HEK293 (cell line): ENCODE results near the gene PACS1.

ENCODE experiments used
- CTCF ChIA-PET: fragments of 350-600 bp; formaldehyde crosslinking; extraction: SDS; loops from one replicate; lab custom pipeline; 2021; ENCODE audit warnings: antibody characterized with exemption; lab: Yijun Ruan, JAX
- POLR2A ChIA-PET: fragments of 300-600 bp; formaldehyde crosslinking; extraction: SDS; loops from one replicate; lab custom pipeline; 2020; ENCODE audit warnings: antibody characterized with exemption, inconsistent platforms; lab: Yijun Ruan, JAX
- H3K27ac ChIP-seq: fragments of 200-500 bp; sonication (Bioruptor generic); 2 replicates; pipeline ENCODE4 v1.5.1; 2014; ENCODE audit warnings: low read depth, low read length, control low read depth, inconsistent platforms; ENCODE audit errors: extremely low read depth
- H3K36me3 ChIP-seq, 2 experiments: fragments of 200-500 bp in 1 of 2; sonication (Bioruptor generic) in 1 of 2; 1 replicate in 1 of 2; 2 replicates in 1 of 2; pipeline ENCODE4 v1.5.1; 2014 to 2017; ENCODE audit warnings: inconsistent platforms in 2 of 2, low read length in 2 of 2; ENCODE audit not compliant: control insufficient read depth in 2 of 2, insufficient read depth in 1 of 2
- H3K4me1 ChIP-seq: fragments of 200-500 bp; sonication (Bioruptor generic); 2 replicates; pipeline ENCODE4 v1.5.1; 2014; ENCODE audit warnings: mild to moderate bottlenecking, low read length, inconsistent platforms; ENCODE audit not compliant: control insufficient read depth, insufficient read depth
- H3K4me3 ChIP-seq: 2 replicates; pipeline ENCODE4 v1.5.1; 2011; ENCODE audit warnings: low read depth, mild to moderate bottlenecking, control low read depth, low read length, moderate library complexity
- H3K9me3 ChIP-seq: fragments of 200-500 bp; sonication (Bioruptor generic); 2 replicates; pipeline ENCODE4 v1.5.1; 2014; ENCODE audit warnings: low read depth, low read length, inconsistent platforms; ENCODE audit not compliant: control insufficient read depth, insufficient read depth
- GLI4 ChIP-seq: fragments of 450-650 bp; formaldehyde crosslinking; IDR thresholded peaks from 2 replicates; pipeline ENCODE4 v1.5.1; 2016; ENCODE audit warnings: missing biosample characterization, missing genetic modification characterization
- HOXA7 ChIP-seq: sonication (generic); formaldehyde crosslinking; IDR thresholded peaks from 2 replicates; pipeline ENCODE4 v1.8.1; 2022; ENCODE audit warnings: missing genetic modification reagents, borderline replicate concordance
- HOXD13 ChIP-seq: sonication (generic); formaldehyde crosslinking; IDR thresholded peaks from 2 replicates; pipeline ENCODE4 v1.8.0; 2022; ENCODE audit warnings: missing genetic modification reagents, borderline replicate concordance
- KLF7 ChIP-seq: fragments of 450-650 bp; formaldehyde crosslinking; IDR thresholded peaks from 2 replicates; pipeline ENCODE4 v1.5.1; 2016; ENCODE audit warnings: missing biosample characterization, missing genetic modification characterization, borderline replicate concordance
- PRDM1 ChIP-seq: fragments of 450-650 bp; formaldehyde crosslinking; IDR thresholded peaks from 2 replicates; pipeline ENCODE4; 2016; ENCODE audit warnings: missing biosample characterization, missing genetic modification characterization
- REPIN1 ChIP-seq: fragments of 450-650 bp; formaldehyde crosslinking; IDR thresholded peaks from 2 replicates; pipeline ENCODE4 v1.5.1; 2017; ENCODE audit warnings: missing biosample characterization, missing genetic modification characterization, low read depth
- REST ChIP-seq: fragments of 450-650 bp; formaldehyde crosslinking; IDR thresholded peaks from 2 replicates; pipeline ENCODE4 v1.5.1; 2016; ENCODE audit warnings: missing biosample characterization, missing genetic modification characterization
- SCRT1 ChIP-seq: fragments of 450-650 bp; formaldehyde crosslinking; IDR thresholded peaks from 2 replicates; pipeline ENCODE4 v1.5.1; 2016; ENCODE audit warnings: missing biosample characterization, missing genetic modification characterization, borderline replicate concordance
- SP2 ChIP-seq: fragments of 450-650 bp; formaldehyde crosslinking; IDR thresholded peaks from 2 replicates; pipeline ENCODE4 v1.5.1; 2016; ENCODE audit warnings: missing biosample characterization, missing genetic modification characterization
- SP7 ChIP-seq: fragments of 450-650 bp; formaldehyde crosslinking; IDR thresholded peaks from 2 replicates; pipeline ENCODE4 v1.5.1; 2016; ENCODE audit warnings: missing biosample characterization, missing genetic modification characterization
- ZBTB17 ChIP-seq: fragments of 450-650 bp; formaldehyde crosslinking; IDR thresholded peaks from 2 replicates; pipeline ENCODE4 v1.5.1; 2016; ENCODE audit warnings: missing biosample characterization, missing genetic modification characterization
- ZBTB8A ChIP-seq: fragments of 450-650 bp; formaldehyde crosslinking; IDR thresholded peaks from 2 replicates; pipeline ENCODE4 v1.5.1; 2016; ENCODE audit warnings: missing biosample characterization, missing genetic modification characterization
- ZFP37 ChIP-seq: fragments of 450-650 bp; formaldehyde crosslinking; IDR thresholded peaks from 2 replicates; pipeline ENCODE4 v1.5.1; 2016; ENCODE audit warnings: missing biosample characterization, missing genetic modification characterization
- ZNF114 ChIP-seq: fragments of 450-650 bp; formaldehyde crosslinking; IDR thresholded peaks from 2 replicates; pipeline ENCODE4 v1.5.0; 2017; ENCODE audit warnings: missing biosample characterization, missing genetic modification characterization
- ZNF132 ChIP-seq: fragments of 450-650 bp; formaldehyde crosslinking; IDR thresholded peaks from 2 replicates; pipeline ENCODE4 v1.5.1; 2017; ENCODE audit warnings: missing biosample characterization, missing genetic modification characterization, borderline replicate concordance
- ZNF133 ChIP-seq: fragments of 450-650 bp; formaldehyde crosslinking; IDR thresholded peaks from 2 replicates; pipeline ENCODE4 v1.5.1; 2016; ENCODE audit warnings: missing biosample characterization, missing genetic modification characterization
- ZNF311 ChIP-seq: fragments of 450-650 bp; formaldehyde crosslinking; IDR thresholded peaks from 2 replicates; pipeline ENCODE4 v1.5.1; 2017; ENCODE audit warnings: missing biosample characterization, missing genetic modification characterization, borderline replicate concordance
- ZNF324 ChIP-seq: fragments of 450-650 bp; formaldehyde crosslinking; IDR thresholded peaks from 2 replicates; pipeline ENCODE4 v1.5.1; 2016; ENCODE audit warnings: missing biosample characterization, missing genetic modification characterization
- ZNF37A ChIP-seq: fragments of 450-650 bp; IDR thresholded peaks from 2 replicates; pipeline ENCODE4 v1.5.1; 2018; ENCODE audit warnings: missing biosample characterization, missing genetic modification characterization
- ZNF48 ChIP-seq: fragments of 450-650 bp; formaldehyde crosslinking; IDR thresholded peaks from 2 replicates; pipeline ENCODE4 v1.5.1; 2016; ENCODE audit warnings: missing biosample characterization, missing genetic modification characterization
- ZNF488 ChIP-seq: fragments of 450-650 bp; formaldehyde crosslinking; IDR thresholded peaks from 2 replicates; pipeline ENCODE4 v1.5.1; 2016; ENCODE audit warnings: missing biosample characterization, missing genetic modification characterization
- ZNF510 ChIP-seq: fragments of 450-650 bp; formaldehyde crosslinking; IDR thresholded peaks from 2 replicates; pipeline ENCODE4 v1.5.1; 2018; ENCODE audit warnings: mild to moderate bottlenecking, missing genetic modification characterization, missing biosample characterization; ENCODE audit not compliant: insufficient replicate concordance
- ZNF585B ChIP-seq: fragments of 450-650 bp; formaldehyde crosslinking; IDR thresholded peaks from 2 replicates; pipeline ENCODE4 v1.5.1; 2016; ENCODE audit warnings: missing biosample characterization, missing genetic modification characterization
- ZNF654 ChIP-seq: fragments of 450-650 bp; formaldehyde crosslinking; IDR thresholded peaks from 2 replicates; pipeline ENCODE4 v1.5.1; 2016; ENCODE audit warnings: low read depth, missing biosample characterization, missing genetic modification characterization
- ZNF677 ChIP-seq: fragments of 450-650 bp; IDR thresholded peaks from 2 replicates; pipeline ENCODE4 v1.5.0; 2018; ENCODE audit warnings: missing biosample characterization, mild to moderate bottlenecking, missing genetic modification characterization, moderate library complexity
- ZNF791 ChIP-seq: fragments of 450-650 bp; formaldehyde crosslinking; IDR thresholded peaks from 2 replicates; pipeline ENCODE4 v1.5.1; 2016; ENCODE audit warnings: missing biosample characterization, missing genetic modification characterization
- TF ChIP-seq, protein P1 (sequence below): fragments of 450-650 bp; formaldehyde crosslinking; IDR thresholded peaks from 2 replicates; pipeline ENCODE4 v1.5.1; 2016; ENCODE audit warnings: missing biosample characterization, missing genetic modification characterization
- TF ChIP-seq, protein P2 (sequence below): fragments of 450-650 bp; formaldehyde crosslinking; IDR thresholded peaks from 2 replicates; pipeline ENCODE4 v1.5.1; 2016; ENCODE audit warnings: missing biosample characterization, missing genetic modification characterization

PACS1 gene

DNA sequence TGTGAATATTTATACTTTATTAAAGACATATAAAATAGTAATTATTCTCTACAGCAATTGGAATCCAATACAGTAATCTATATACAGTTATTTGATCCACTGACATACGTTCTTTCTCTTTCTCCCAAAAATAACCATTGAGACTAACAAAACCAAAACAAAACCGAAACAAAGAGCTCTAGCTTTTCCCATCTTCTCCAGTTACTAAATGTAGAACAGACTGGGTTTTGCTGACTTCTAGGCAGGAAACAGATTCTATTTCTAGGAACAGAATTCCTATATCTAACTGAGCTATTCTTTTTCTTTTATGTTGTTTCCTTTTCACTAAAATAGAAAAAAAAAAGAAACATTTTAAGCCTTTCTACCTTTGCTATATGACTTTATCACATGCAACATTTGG is 80.1 kb downstream of the PACS1 start:
- POLR2A ChIA-PET: no interaction called here
- H3K36me3 ChIP-seq: no peaks in the 10 kb centered on the region
- no peaks in the 10 kb centered on the region; the same call in 1 of the 2 replicates for H3K4me1 ChIP-seq
- no peak overlapping the region for H3K27ac ChIP-seq
- no peak overlapping the region for H3K4me3 ChIP-seq
- TF ChIP-seq HOXD13 (CRISPR knock-in tag) (no peak), ZFP37 (tag by site-specific recombination) (no peak), SCRT1 (tag by site-specific recombination) (no peak), ZNF677 (no peak), ZNF654 (tag by site-specific recombination) (no peak), ZNF132 (tag by site-specific recombination) (no peak), ZNF48 (tag by site-specific recombination) (no peak), ZNF585B (no peak), HOXA7 (CRISPR knock-in tag) (no peak), REPIN1 (tag by site-specific recombination) (no peak), ZNF324 (tag by site-specific recombination) (no peak), ZNF791 (no peak), ZNF133 (tag by site-specific recombination) (no peak), ZNF114 (tag by site-specific recombination) (no peak), ZNF510 (tag by site-specific recombination) (no peak), ZNF37A (tag by site-specific recombination) (no peak), GLI4 (tag by site-specific recombination) (no peak)
- TF ChIP-seq, protein P1, sequence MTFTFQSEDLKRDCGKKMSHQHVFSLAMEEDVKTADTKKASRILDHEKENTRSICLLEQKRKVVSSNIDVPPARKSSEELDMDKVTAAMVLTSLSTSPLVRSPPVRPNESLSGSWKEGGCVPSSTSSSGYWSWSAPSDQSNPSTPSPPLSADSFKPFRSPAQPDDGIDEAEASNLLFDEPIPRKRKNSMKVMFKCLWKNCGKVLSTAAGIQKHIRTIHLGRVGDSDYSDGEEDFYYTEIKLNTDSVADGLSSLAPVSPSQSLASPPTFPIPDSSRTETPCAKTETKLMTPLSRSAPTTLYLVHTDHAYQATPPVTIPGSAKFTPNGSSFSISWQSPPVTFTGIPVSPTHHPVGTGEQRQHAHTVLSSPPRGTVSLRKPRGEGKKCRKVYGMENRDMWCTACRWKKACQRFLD (tag by site-specific recombination): no peak
- H3K9me3 ChIP-seq: no peaks in the 10 kb centered on the region
- CTCF ChIA-PET: interaction anchor here (0.6 kb wide), 1 partner anchor 67 kb away, joined by 8 read pairs; no protein-coding TSS in a partner anchor

DNA sequence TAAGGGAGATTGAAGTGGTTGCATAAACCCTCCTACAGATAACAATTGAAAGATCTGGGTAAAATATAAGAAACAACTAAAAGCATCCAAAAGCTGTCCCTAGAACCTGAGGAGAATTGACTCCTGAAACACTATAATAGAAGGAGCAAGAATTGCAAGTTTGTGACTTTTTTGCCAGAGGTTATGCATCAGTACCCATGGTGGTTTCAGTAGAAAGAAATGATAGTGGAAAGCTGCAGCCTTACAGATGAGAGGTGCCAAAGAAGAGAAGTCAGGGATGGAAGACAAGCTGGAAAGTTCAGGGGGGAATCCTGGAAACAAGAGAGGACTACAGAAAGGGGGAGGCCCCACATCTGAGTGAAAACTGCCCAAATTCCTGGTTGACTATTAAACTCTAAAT is 80.7 kb downstream of the PACS1 start:
- H3K36me3 ChIP-seq: no peaks in the 10 kb centered on the region
- H3K9me3 ChIP-seq: no peaks in the 10 kb centered on the region
- H3K27ac ChIP-seq: no peak overlapping the region
- no peak overlapping the region for H3K4me3 ChIP-seq
- H3K4me1 ChIP-seq: no peaks in the 10 kb centered on the region; the same call in 1 of the 2 replicates
- ChIA-PET CTCF (interaction anchor here (0.7 to 1.2 kb wide), 2 partner anchors 16 to 105 kb away, joined by 3 to 5 read pairs; no protein-coding TSS in a partner anchor), POLR2A (interaction anchor here (0.6 kb wide), 1 partner anchor 119 kb away, joined by 6 read pairs; no protein-coding TSS in a partner anchor)
- no peak for TF ChIP-seq ZNF311
- no peak for TF ChIP-seq REST
- no peak for TF ChIP-seq ZBTB8A (tag by site-specific recombination)
- TF ChIP-seq KLF7 (tag by site-specific recombination): no peak
- no peak for TF ChIP-seq ZBTB17 (tag by site-specific recombination)
- TF ChIP-seq, protein P1 (tag by site-specific recombination): no peak
- no peak for TF ChIP-seq SP2 (tag by site-specific recombination)
- TF ChIP-seq ZNF488 (tag by site-specific recombination): no peak
- TF ChIP-seq SP7: no peak
- TF ChIP-seq, protein P2, sequence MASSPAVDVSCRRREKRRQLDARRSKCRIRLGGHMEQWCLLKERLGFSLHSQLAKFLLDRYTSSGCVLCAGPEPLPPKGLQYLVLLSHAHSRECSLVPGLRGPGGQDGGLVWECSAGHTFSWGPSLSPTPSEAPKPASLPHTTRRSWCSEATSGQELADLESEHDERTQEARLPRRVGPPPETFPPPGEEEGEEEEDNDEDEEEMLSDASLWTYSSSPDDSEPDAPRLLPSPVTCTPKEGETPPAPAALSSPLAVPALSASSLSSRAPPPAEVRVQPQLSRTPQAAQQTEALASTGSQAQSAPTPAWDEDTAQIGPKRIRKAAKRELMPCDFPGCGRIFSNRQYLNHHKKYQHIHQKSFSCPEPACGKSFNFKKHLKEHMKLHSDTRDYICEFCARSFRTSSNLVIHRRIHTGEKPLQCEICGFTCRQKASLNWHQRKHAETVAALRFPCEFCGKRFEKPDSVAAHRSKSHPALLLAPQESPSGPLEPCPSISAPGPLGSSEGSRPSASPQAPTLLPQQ (tag by site-specific recombination): no peak
- no peak for TF ChIP-seq ZNF324 (tag by site-specific recombination)
- TF ChIP-seq PRDM1 (tag by site-specific recombination): no peak; the same call in 1 of the 2 replicates
